DND-41 (cell line): Measurements from ENCODE around the gene MFAP1.

Source experiments
- CTCF ChIP-seq: IDR thresholded peaks from 2 replicates; pipeline ENCODE4 v1.5.1; 2012; ENCODE audit warnings: borderline replicate concordance, low read length, moderate library complexity, mild to moderate bottlenecking; ENCODE audit not compliant: poor library complexity, severe bottlenecking; ENCODE audit errors: extremely low read depth
- EZH2 ChIP-seq: IDR thresholded peaks from 3 replicates; pipeline ENCODE4 v1.6.1; 2012; ENCODE audit warnings: borderline replicate concordance, low read depth, mild to moderate bottlenecking, moderate library complexity, low read length, inconsistent platforms; ENCODE audit not compliant: severe bottlenecking

- TF ChIP-seq CTCF = no peak
- no peak for TF ChIP-seq EZH2
Measured at GRCh38 chr15:43795197-43795596, 29.3 kb downstream of the MFAP1 start.
